Natural killer cell (primary cell): ENCODE results near the gene BAG3. TPM values are rescaled to one million over a fixed set of nuclear protein-coding genes. Genes with fewer than 3 reads are reported as not detected.
A peak's percentile ranks its signal among the peaks of the same experiment; 100 is the strongest.

Experiments
- ATAC-seq, 3 donors: fragments of 150-1000 bp in 2 of 3; fragments of 200-7000 bp in 1 of 3; cut with Tn5 transposase; 1 replicate in 1 of 3; 2 replicates in 2 of 3; pipeline ENCODE4 v1.10.0; 2021; ENCODE audit warnings: mild to moderate bottlenecking in 2 of 3, moderate library complexity in 2 of 3
- DNase-seq, 2 donors: peaks; one replicate each; pipeline versions ENCODE4 v3.0.0 to v3.0.0-alpha.2; 2013 to 2021; ENCODE audit warnings: mixed read lengths in 1 of 2
- H3K27ac ChIP-seq: one replicate; pipeline ENCODE4 v1.5.1; 2013; ENCODE audit warnings: mild to moderate bottlenecking, low read length
- H3K27me3 ChIP-seq: one replicate; pipeline ENCODE4 v1.6.1; 2013; ENCODE audit warnings: low read length; ENCODE audit not compliant: control insufficient read depth, insufficient read depth
- H3K36me3 ChIP-seq: one replicate; pipeline ENCODE4 v1.6.1; 2013; ENCODE audit warnings: low read length; ENCODE audit not compliant: control insufficient read depth, insufficient read depth
- H3K4me1 ChIP-seq: one replicate; pipeline ENCODE4 v1.6.1; 2013; ENCODE audit warnings: low read length; ENCODE audit not compliant: control insufficient read depth, insufficient read depth
- H3K4me3 ChIP-seq: one replicate; pipeline ENCODE4 v1.5.1; 2013; ENCODE audit warnings: low read length
- H3K9me3 ChIP-seq: one replicate; pipeline ENCODE4 v1.6.1; 2013; ENCODE audit warnings: low read length; ENCODE audit not compliant: control insufficient read depth, insufficient read depth
- H3K27ac Mint-ChIP-seq, 2 donors: one replicate each; pipeline ENCODE4 v1.8.0; 2022; ENCODE audit warnings: mild to moderate bottlenecking in 2 of 2, mixed read lengths in 2 of 2, moderate library complexity in 1 of 2
- H3K27me3 Mint-ChIP-seq, 2 donors: one replicate each; pipeline ENCODE4 v1.8.0; 2022; ENCODE audit warnings: low read depth in 2 of 2, mixed read lengths in 2 of 2
- H3K36me3 Mint-ChIP-seq: one replicate; pipeline ENCODE4 v1.8.0; 2022; ENCODE audit warnings: mixed read lengths
- H3K4me1 Mint-ChIP-seq, 2 donors: one replicate each; pipeline ENCODE4 v1.8.0; 2022; ENCODE audit warnings: mixed read lengths in 2 of 2
- H3K4me3 Mint-ChIP-seq: one replicate; pipeline ENCODE4 v1.8.0; 2022; ENCODE audit warnings: mild to moderate bottlenecking, moderate library complexity, mixed read lengths
- H3K9me3 Mint-ChIP-seq, 2 donors: one replicate each; pipeline ENCODE4 v1.8.0; 2022; ENCODE audit warnings: mixed read lengths in 2 of 2
- WGBS: methylation state at CpG from one replicate; pipeline ENCODE4 v1.1.7; 2013; ENCODE audit warnings: missing lambda C conversion rate; ENCODE audit not compliant: insufficient coverage; 5-methylcytosine and 5-hydroxymethylcytosine counted together
- intact Hi-C: fragments of 100-400 bp; cut with micrococcal nuclease; formaldehyde crosslinking; loops from one replicate; pipeline ENCODE4 v1.14.2; 2022
- total RNA-seq, 4 donors: library from RNA; stranded (reverse); fragments of 120-200 nt in 1 of 4; gene quantifications; one replicate each; pipeline versions ENCODE4 v1.2.3 to v1.2.4, GENCODE V29; 2013 to 2022
- TF ChIP-seq, protein P1 (sequence below): fragments of 200-600 bp; IDR thresholded peaks from one replicate; pipeline ENCODE4 v1.8.0; 2022; ENCODE audit warnings: antibody characterized with exemption

The BAG3 gene
- total RNA-seq, 3 donors from 2014 or later (not counting 1 experiment from before 2014, with no cell fraction given) = 7.6 to 9.7 (median 8.3) TPM

DNA sequence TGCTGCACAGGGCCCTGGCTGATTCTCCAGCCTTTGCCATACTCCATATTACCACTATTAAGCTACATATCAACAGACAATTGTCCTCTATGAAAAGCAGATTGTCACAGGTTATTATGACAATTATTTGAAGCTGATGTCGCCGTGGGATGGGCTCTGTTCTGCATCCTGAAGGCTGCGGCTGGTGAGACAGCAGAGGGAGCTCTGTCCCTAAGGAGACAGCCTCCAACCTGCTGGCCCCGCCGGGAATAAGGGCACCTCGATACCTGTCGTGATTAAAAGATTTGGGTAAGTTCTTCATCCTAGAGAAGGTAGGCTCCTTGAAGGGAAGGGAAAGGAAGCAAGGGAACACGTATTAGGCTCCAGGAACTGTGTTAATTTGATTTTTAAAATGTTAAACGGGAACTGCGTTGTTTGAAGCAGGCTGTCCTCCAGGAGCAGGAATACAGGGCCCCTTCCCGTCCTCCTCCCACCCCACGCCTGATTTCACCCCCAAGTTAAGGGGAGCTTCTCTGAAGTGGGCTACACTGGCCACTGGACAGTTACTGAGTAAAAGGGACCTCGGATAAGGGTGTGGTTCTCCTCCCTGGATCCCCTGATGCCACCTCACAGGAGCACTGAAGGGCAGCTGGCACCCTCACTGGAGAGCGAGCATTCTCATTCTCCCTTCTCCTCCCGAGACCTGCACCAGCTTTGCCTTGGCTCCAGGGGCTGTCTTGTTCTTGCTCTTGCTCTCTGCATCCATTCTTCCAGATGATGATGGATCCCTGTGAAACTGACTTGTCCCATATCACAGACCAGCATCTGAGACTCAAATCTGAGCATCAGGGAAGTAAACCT lies 42.6 kb upstream of the BAG3 start:
- H3K4me3 ChIP-seq = no peak overlapping the region
- WGBS = 36% methylated on average over 15 of the region's 15 CpGs
- H3K27ac Mint-ChIP-seq = no peak overlapping the region
- TF ChIP-seq, protein P1, sequence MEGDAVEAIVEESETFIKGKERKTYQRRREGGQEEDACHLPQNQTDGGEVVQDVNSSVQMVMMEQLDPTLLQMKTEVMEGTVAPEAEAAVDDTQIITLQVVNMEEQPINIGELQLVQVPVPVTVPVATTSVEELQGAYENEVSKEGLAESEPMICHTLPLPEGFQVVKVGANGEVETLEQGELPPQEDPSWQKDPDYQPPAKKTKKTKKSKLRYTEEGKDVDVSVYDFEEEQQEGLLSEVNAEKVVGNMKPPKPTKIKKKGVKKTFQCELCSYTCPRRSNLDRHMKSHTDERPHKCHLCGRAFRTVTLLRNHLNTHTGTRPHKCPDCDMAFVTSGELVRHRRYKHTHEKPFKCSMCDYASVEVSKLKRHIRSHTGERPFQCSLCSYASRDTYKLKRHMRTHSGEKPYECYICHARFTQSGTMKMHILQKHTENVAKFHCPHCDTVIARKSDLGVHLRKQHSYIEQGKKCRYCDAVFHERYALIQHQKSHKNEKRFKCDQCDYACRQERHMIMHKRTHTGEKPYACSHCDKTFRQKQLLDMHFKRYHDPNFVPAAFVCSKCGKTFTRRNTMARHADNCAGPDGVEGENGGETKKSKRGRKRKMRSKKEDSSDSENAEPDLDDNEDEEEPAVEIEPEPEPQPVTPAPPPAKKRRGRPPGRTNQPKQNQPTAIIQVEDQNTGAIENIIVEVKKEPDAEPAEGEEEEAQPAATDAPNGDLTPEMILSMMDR = no peak
- H3K27me3 ChIP-seq = no peaks in the 10 kb centered on the region
- DNase-seq (peak in 1 of 2 donors; percentile 62), ATAC-seq (no peak)
- H3K4me1 ChIP-seq = no peaks in the 10 kb centered on the region
- no peaks in the 10 kb centered on the region for H3K9me3 ChIP-seq
- no peaks in the 10 kb centered on the region for H3K36me3 ChIP-seq
- no peaks in the 10 kb centered on the region for H3K36me3 Mint-ChIP-seq
- H3K4me3 Mint-ChIP-seq = no peak overlapping the region
- H3K27me3 Mint-ChIP-seq = peaks cover 14 to 16% of the 10 kb centered on the region in 2 donors
- intact Hi-C loops = no loop called here
- no peak overlapping the region for H3K27ac ChIP-seq
- H3K9me3 Mint-ChIP-seq = no peaks in the 10 kb centered on the region
- no peaks in the 10 kb centered on the region for H3K4me1 Mint-ChIP-seq

GRCh38 chr10:119609516-119609915 lies 41.7 kb upstream of the BAG3 start:
- intact Hi-C loops = no loop called here
- no peaks in the 10 kb centered on the region for H3K4me1 Mint-ChIP-seq
- H3K4me3 ChIP-seq = no peak overlapping the region
- H3K36me3 ChIP-seq = no peaks in the 10 kb centered on the region
- no peak overlapping the region for H3K4me3 Mint-ChIP-seq
- H3K36me3 Mint-ChIP-seq = no peaks in the 10 kb centered on the region
- WGBS = 96% methylated on average over 3 of the region's 4 CpGs
- H3K27me3 Mint-ChIP-seq = peaks cover 12 to 16% of the 10 kb centered on the region in 2 donors
- no peak overlapping the region for H3K27ac Mint-ChIP-seq
- H3K4me1 ChIP-seq = no peaks in the 10 kb centered on the region
- H3K9me3 Mint-ChIP-seq = no peaks in the 10 kb centered on the region
- no peaks in the 10 kb centered on the region for H3K27me3 ChIP-seq
- DNase-seq = no peak
- H3K27ac ChIP-seq = no peak overlapping the region
- TF ChIP-seq, protein P1 = no peak
- no peaks in the 10 kb centered on the region for H3K9me3 ChIP-seq
- ATAC-seq = no peak

- ATAC-seq = no peak
- Histone ChIP-seq H3K4me1 (no peaks in the 10 kb centered on the region), H3K36me3 (no peaks in the 10 kb centered on the region), H3K27ac (no peak overlapping the region), H3K9me3 (no peaks in the 10 kb centered on the region), H3K27me3 (no peaks in the 10 kb centered on the region), H3K4me3 (no peak overlapping the region)
- Mint-ChIP-seq H3K36me3 (no peaks in the 10 kb centered on the region), H3K27ac (no peak overlapping the region), H3K9me3 (no peaks in the 10 kb centered on the region), H3K4me1 (no peaks in the 10 kb centered on the region), H3K4me3 (no peak overlapping the region), H3K27me3 (peaks cover 12 to 16% of the 10 kb centered on the region in 2 donors)
- 66% methylated on average over 3 of the region's 4 CpGs for WGBS
- no peak for DNase-seq
- TF ChIP-seq, protein P1 = no peak
- intact Hi-C loops = no loop called here
Observed at GRCh38 chr10:119611433-119611832, 39.7 kb upstream of the BAG3 start.
